ENCODE measurements around the gene CD3E. TPM values are rescaled to one million over a fixed set of nuclear protein-coding genes. Genes with fewer than 3 reads are reported as not detected.
A peak's percentile ranks its signal among the peaks of the same experiment; 100 is the strongest.

Gene CD3E
- total and polyA plus RNA-seq, 2 of the 8 experiments (the other 6 are each of a cell fraction or from before 2014, with no cell fraction given), result not detected

DNA sequence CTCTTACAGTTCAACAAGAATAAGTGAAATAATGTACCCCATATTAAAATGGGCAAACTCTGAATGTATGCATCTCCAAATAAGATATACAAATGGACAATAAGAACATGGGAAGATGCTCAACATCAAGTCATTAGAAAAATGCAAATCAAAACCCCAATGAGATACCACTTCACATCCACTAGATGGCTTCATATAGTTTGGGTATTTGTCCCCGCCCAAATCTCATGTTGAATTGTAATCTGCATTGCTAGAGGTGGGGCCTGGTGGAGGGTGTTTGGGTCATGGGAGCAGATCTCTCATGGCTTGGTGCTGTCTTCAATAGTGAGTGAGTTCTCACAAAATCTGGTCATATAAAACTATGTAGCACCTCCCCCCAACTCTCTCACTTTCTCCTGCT, 46.1 kb upstream of the CD3E start:
- Histone ChIP-seq H3K4ac (replicated peaks; ENCODE audit: insufficient read length, low read depth, low read length) (no peak overlapping the region), H3K18ac (ENCODE audit: extremely low read depth, low read length) (no peak overlapping the region), H3K9me3 (ENCODE audit: insufficient read depth in 2 of 2, low read depth in 1 of 2, low read length in 1 of 2) (no peaks in the 10 kb centered on the region), H3K14ac (ENCODE audit: insufficient read length) (no peak overlapping the region), H4K91ac (replicated peaks; ENCODE audit: insufficient read length, low read length) (no peak overlapping the region), H3K4me2 (ENCODE audit: insufficient read depth in 1 of 2, low read depth in 2 of 2, low read length in 2 of 2) (no peak overlapping the region), H3K23ac (ENCODE audit: insufficient read length) (no peak overlapping the region), H3K4me3 (ENCODE audit: extremely low read depth in 1 of 4, insufficient read depth in 2 of 4, low read depth in 3 of 4, low read length in 4 of 4) (no peak overlapping the region), H2BK12ac (ENCODE audit: low read depth, low read length) (no peak overlapping the region), H2AFZ (ENCODE audit: low read length) (no peak overlapping the region), H2AK5ac (ENCODE audit: low read depth, low read length) (no peak overlapping the region), H3K23me2 (ENCODE audit: low read depth, low read length) (no peaks in the 10 kb centered on the region), H2BK15ac (ENCODE audit: low read length) (no peak overlapping the region), H3K79me1 (ENCODE audit: low read depth, low read length) (no peaks in the 10 kb centered on the region), H3K27me3 (replicated peaks in 1 of 4; ENCODE audit: control insufficient read depth in 3 of 4, extremely low read depth in 1 of 4, insufficient read depth in 3 of 4, low read length in 3 of 4) (peaks cover 1 to 11% (median 8%) of the 10 kb centered on the region in 4 experiments; a peak in 6 of 7 replicates), H3K9ac (replicated peaks in 1 of 4; ENCODE audit: extremely low read depth in 1 of 4, low read depth in 3 of 4, low read length in 3 of 4) (no peak overlapping the region), H2BK20ac (ENCODE audit: low read length) (no peak overlapping the region), H4K8ac (ENCODE audit: extremely low read depth, insufficient read depth, low read length) (no peak overlapping the region), H3K4me1 (replicated peaks in 1 of 4; ENCODE audit: control insufficient read depth in 3 of 4, insufficient read depth in 4 of 4, low read length in 3 of 4) (peaks cover 0 to 2% (median 0%) of the 10 kb centered on the region in 4 experiments; a peak in 3 of 7 replicates), H3K56ac (replicated peaks; ENCODE audit: insufficient read length, low read depth, low read length) (no peak overlapping the region), H4K5ac (ENCODE audit: insufficient read length, low read depth, low read length) (no peak overlapping the region), H2BK120ac (replicated peaks; ENCODE audit: low read depth, low read length) (no peak overlapping the region), H3K27ac (ENCODE audit: low read depth, low read length) (no peak overlapping the region), H3K79me2 (ENCODE audit: control insufficient read depth in 1 of 2, insufficient read depth in 2 of 2, low read length in 2 of 2) (no peaks in the 10 kb centered on the region), H3K36me3 (ENCODE audit: control insufficient read depth in 2 of 4, insufficient read depth in 4 of 4, low read length in 3 of 4) (no peaks in the 10 kb centered on the region), H4K20me1 (replicated peaks in 1 of 2; ENCODE audit: control insufficient read depth in 1 of 2, insufficient read depth in 2 of 2, low read length in 2 of 2) (no peaks in the 10 kb centered on the region), H2BK5ac (ENCODE audit: low read depth, low read length) (no peak overlapping the region)
- DNase-seq (ENCODE audit: low read depth in 1 of 2, low spot score in 2 of 2), result no peak
- ChIA-PET CTCF (ENCODE audit: partially characterized antibody) (interaction anchor here (0.6 to 3.9 kb wide), 5 partner anchors 24 to 895 kb away, joined by 3 to 16 read pairs (median 7); no protein-coding TSS in a partner anchor), POLR2A (ENCODE audit: partially characterized antibody) (no interaction called here)
- 0% methylated on average over 1 of the region's 1 CpG; no CpG with 5 or more reads in 1 of the 2 experiments for WGBS, 2 experiments (ENCODE audit: extremely low coverage in 1 of 2, insufficient coverage in 1 of 2, insufficient read length in 1 of 2, insufficient replicate concordance in 2 of 2, low coverage in 1 of 2, low lambda C conversion rate in 2 of 2, missing lambda C conversion rate in 1 of 2)
- TF ChIP-seq, protein P1, sequence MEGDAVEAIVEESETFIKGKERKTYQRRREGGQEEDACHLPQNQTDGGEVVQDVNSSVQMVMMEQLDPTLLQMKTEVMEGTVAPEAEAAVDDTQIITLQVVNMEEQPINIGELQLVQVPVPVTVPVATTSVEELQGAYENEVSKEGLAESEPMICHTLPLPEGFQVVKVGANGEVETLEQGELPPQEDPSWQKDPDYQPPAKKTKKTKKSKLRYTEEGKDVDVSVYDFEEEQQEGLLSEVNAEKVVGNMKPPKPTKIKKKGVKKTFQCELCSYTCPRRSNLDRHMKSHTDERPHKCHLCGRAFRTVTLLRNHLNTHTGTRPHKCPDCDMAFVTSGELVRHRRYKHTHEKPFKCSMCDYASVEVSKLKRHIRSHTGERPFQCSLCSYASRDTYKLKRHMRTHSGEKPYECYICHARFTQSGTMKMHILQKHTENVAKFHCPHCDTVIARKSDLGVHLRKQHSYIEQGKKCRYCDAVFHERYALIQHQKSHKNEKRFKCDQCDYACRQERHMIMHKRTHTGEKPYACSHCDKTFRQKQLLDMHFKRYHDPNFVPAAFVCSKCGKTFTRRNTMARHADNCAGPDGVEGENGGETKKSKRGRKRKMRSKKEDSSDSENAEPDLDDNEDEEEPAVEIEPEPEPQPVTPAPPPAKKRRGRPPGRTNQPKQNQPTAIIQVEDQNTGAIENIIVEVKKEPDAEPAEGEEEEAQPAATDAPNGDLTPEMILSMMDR (IDR thresholded peaks at IDR 0.05; ENCODE audit: control extremely low read depth in 1 of 3, insufficient read depth in 1 of 3, low read depth in 1 of 3, low read length in 3 of 3), result peak in 2 of 3 experiments; percentile 11 to 41; a peak in 2 of 4 replicates
- no peak for TF ChIP-seq EP300 (IDR thresholded peaks at IDR 0.05; ENCODE audit: borderline replicate concordance in 1 of 2, low read depth in 2 of 2, low read length in 2 of 2)
- peak; percentile 24 to 40 for TF ChIP-seq RAD21 (IDR thresholded peaks at IDR 0.05 in 1 of 2, conservative IDR thresholded peaks at IDR 0.05 in 1 of 2; ENCODE audit: low read depth in 2 of 2, low read length in 2 of 2)
- TF ChIP-seq BRCA1 (IDR thresholded peaks at IDR 0.05; ENCODE audit: low read depth, low read length), result no peak
- TF ChIP-seq CBX8 (IDR thresholded peaks at IDR 0.05; ENCODE audit: borderline replicate concordance, low read depth, low read length), result no peak
- FAIRE-seq, result no peak

All from H1 (cell line).